CD4-positive, CD25-positive, alpha-beta regulatory T cell (primary cell): Measurements from ENCODE around the gene SLC9A9. TPM values are rescaled to one million over a fixed set of nuclear protein-coding genes. Genes with fewer than 3 reads are reported as not detected.
A peak's percentile ranks its signal among the peaks of the same experiment; 100 is the strongest.

ENCODE experiments used
- ATAC-seq, 2 donors: fragments of 150-1000 bp; cut with Tn5 transposase; one replicate each; pipeline ENCODE4 v1.10.0; 2021; ENCODE audit warnings: low read depth in 2 of 2, moderate number of reproducible peaks in 2 of 2, moderate library complexity in 1 of 2
- DNase-seq, 3 donors: peaks; one replicate each; pipeline versions ENCODE4 v3.0.0 to v3.0.0-alpha.2; 2012 to 2022; ENCODE audit warnings: mixed read lengths in 1 of 3
- H3K27ac ChIP-seq: one replicate; pipeline ENCODE4 v1.7.0; 2013; ENCODE audit warnings: mild to moderate bottlenecking, low read length; ENCODE audit not compliant: insufficient read depth, poor library complexity, severe bottlenecking
- H3K27me3 ChIP-seq: one replicate; pipeline ENCODE4 v1.7.0; 2013; ENCODE audit warnings: low read length; ENCODE audit not compliant: control insufficient read depth, insufficient read depth
- H3K36me3 ChIP-seq: one replicate; pipeline ENCODE4 v1.7.0; 2013; ENCODE audit warnings: mild to moderate bottlenecking, low read length, moderate library complexity; ENCODE audit not compliant: control insufficient read depth, insufficient read depth
- H3K4me1 ChIP-seq: 2 replicates; pipeline ENCODE4 v1.7.0; 2013; ENCODE audit warnings: mild to moderate bottlenecking, low read length; ENCODE audit not compliant: insufficient read depth, control insufficient read depth, poor library complexity, severe bottlenecking
- H3K4me3 ChIP-seq: one replicate; pipeline ENCODE4 v1.7.0; 2013; ENCODE audit warnings: low read depth, mild to moderate bottlenecking, low read length, moderate library complexity
- H3K9me3 ChIP-seq, 2 experiments: 1 replicate in 1 of 2; 2 replicates in 1 of 2; pipeline ENCODE4 v1.7.0; 2013; ENCODE audit warnings: low read length in 2 of 2, mild to moderate bottlenecking in 1 of 2, moderate library complexity in 1 of 2; ENCODE audit not compliant: control insufficient read depth in 2 of 2
- H3K27ac Mint-ChIP-seq, 3 donors: one replicate each; pipeline ENCODE4 v1.8.0; 2020 to 2022; ENCODE audit warnings: mild to moderate bottlenecking in 3 of 3, mixed read lengths in 3 of 3, moderate library complexity in 2 of 3
- H3K27me3 Mint-ChIP-seq: one replicate; pipeline ENCODE4 v1.8.0; 2022; ENCODE audit warnings: mild to moderate bottlenecking, mixed read lengths
- H3K36me3 Mint-ChIP-seq: one replicate; pipeline ENCODE4 v1.8.0; 2020; ENCODE audit warnings: mixed read lengths
- H3K4me1 Mint-ChIP-seq, 4 donors: one replicate each; pipeline ENCODE4 v1.8.0; 2020 to 2022; ENCODE audit warnings: mixed read lengths in 4 of 4, mild to moderate bottlenecking in 1 of 4
- H3K4me3 Mint-ChIP-seq, 4 donors: one replicate each; pipeline ENCODE4 v1.8.0; 2020 to 2022; ENCODE audit warnings: mild to moderate bottlenecking in 4 of 4, mixed read lengths in 4 of 4, moderate library complexity in 3 of 4
- H3K9me3 Mint-ChIP-seq, 7 donors: one replicate each; pipeline ENCODE4 v1.8.0; 2020 to 2022; ENCODE audit warnings: mixed read lengths in 7 of 7, mild to moderate bottlenecking in 3 of 7, moderate library complexity in 2 of 7
- polyA plus RNA-seq, 4 donors: library from polyadenylated mRNA; unstranded; fragments of 300-500 nt; fragmentation: Illumina TruSeq; gene quantifications; one replicate each; pipeline ENCODE4 v1.2.3, GENCODE V29; 2021
- total RNA-seq: library from RNA; stranded (reverse); gene quantifications from one replicate; pipeline ENCODE4 v1.2.3, GENCODE V29; 2022

The SLC9A9 gene
- total and polyA plus RNA-seq, 5 donors from 2014 or later = 31.7 to 49.3 (median 46.4) TPM

GRCh38 chr3:143242101-143242500 is 606.2 kb downstream of the SLC9A9 start:
- Histone ChIP-seq H3K36me3 (no peaks in the 10 kb centered on the region), H3K4me1 (no peaks in the 10 kb centered on the region), H3K4me3 (no peak overlapping the region), H3K9me3 (no peaks in the 10 kb centered on the region), H3K27me3 (no peaks in the 10 kb centered on the region), H3K27ac (no peak overlapping the region)
- H3K36me3 Mint-ChIP-seq = peaks cover 4% of the 10 kb centered on the region
- H3K27me3 Mint-ChIP-seq = no peaks in the 10 kb centered on the region
- no peak overlapping the region for H3K27ac Mint-ChIP-seq
- peaks cover 0 to 11% (median 3%) of the 10 kb centered on the region in 4 donors for H3K4me1 Mint-ChIP-seq
- no peak for DNase-seq
- H3K4me3 Mint-ChIP-seq = no peak overlapping the region
- ATAC-seq = no peak
- H3K9me3 Mint-ChIP-seq = peaks cover 0 to 2% (median 0%) of the 10 kb centered on the region in 7 donors

- Mint-ChIP-seq H3K9me3 (peaks cover 0 to 2% (median 0%) of the 10 kb centered on the region in 7 donors), H3K27me3 (no peaks in the 10 kb centered on the region), H3K36me3 (peaks cover 4% of the 10 kb centered on the region), H3K4me3 (no peak overlapping the region), H3K4me1 (peaks cover 0 to 14% (median 4%) of the 10 kb centered on the region in 4 donors), H3K27ac (peak overlapping the region in 1 of 3 donors; percentile 17)
- H3K4me1 ChIP-seq = no peaks in the 10 kb centered on the region
- no peaks in the 10 kb centered on the region for H3K27me3 ChIP-seq
- no peaks in the 10 kb centered on the region for H3K36me3 ChIP-seq
- no peak for DNase-seq
- H3K9me3 ChIP-seq = no peaks in the 10 kb centered on the region
- no peak for ATAC-seq
- H3K27ac ChIP-seq = no peak overlapping the region
- H3K4me3 ChIP-seq = no peak overlapping the region
Observed at GRCh38 chr3:143241481-143241951, 606.8 kb downstream of the SLC9A9 start.

DNA sequence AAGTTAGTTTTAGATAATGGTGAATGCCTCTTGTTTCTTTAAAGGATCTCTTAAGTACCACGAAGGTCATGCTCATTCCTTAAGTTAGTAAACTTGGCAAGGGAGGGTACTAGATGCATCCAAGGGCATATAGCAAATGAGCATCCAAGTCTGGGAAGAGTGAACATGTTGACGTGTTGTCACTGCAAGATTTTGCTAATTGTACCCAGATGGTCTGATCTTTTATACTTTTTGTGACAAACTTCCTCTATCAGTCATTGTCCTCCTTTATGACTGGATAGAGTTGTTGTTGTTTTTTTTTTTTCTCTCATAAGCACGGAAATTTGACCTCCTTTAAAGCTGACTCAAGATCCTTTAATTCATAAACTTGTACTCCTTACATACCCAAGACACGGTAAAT is 607.4 kb downstream of the SLC9A9 start:
- Histone ChIP-seq H3K4me1 (no peaks in the 10 kb centered on the region), H3K27ac (no peak overlapping the region), H3K36me3 (no peaks in the 10 kb centered on the region), H3K9me3 (no peaks in the 10 kb centered on the region), H3K27me3 (no peaks in the 10 kb centered on the region), H3K4me3 (no peak overlapping the region)
- no peak overlapping the region for H3K27ac Mint-ChIP-seq
- DNase-seq (no peak), ATAC-seq (no peak)
- peaks cover 0 to 2% (median 0%) of the 10 kb centered on the region in 7 donors for H3K9me3 Mint-ChIP-seq
- H3K27me3 Mint-ChIP-seq = no peaks in the 10 kb centered on the region
- H3K4me1 Mint-ChIP-seq = peaks cover 0 to 14% (median 4%) of the 10 kb centered on the region in 4 donors
- no peak overlapping the region for H3K4me3 Mint-ChIP-seq
- peaks cover 4% of the 10 kb centered on the region for H3K36me3 Mint-ChIP-seq

GRCh38 chr3:143239031-143239430 is 609.2 kb downstream of the SLC9A9 start:
- Mint-ChIP-seq H3K27ac (no peak overlapping the region), H3K4me1 (peaks cover 0 to 14% (median 4%) of the 10 kb centered on the region in 4 donors), H3K9me3 (peaks cover 0 to 2% (median 0%) of the 10 kb centered on the region in 7 donors), H3K27me3 (no peaks in the 10 kb centered on the region), H3K36me3 (peaks cover 4% of the 10 kb centered on the region), H3K4me3 (no peak overlapping the region)
- DNase-seq (no peak), ATAC-seq (no peak)
- Histone ChIP-seq H3K9me3 (no peaks in the 10 kb centered on the region), H3K4me1 (no peaks in the 10 kb centered on the region), H3K27me3 (no peaks in the 10 kb centered on the region), H3K27ac (no peak overlapping the region), H3K4me3 (no peak overlapping the region), H3K36me3 (no peaks in the 10 kb centered on the region)

DNA sequence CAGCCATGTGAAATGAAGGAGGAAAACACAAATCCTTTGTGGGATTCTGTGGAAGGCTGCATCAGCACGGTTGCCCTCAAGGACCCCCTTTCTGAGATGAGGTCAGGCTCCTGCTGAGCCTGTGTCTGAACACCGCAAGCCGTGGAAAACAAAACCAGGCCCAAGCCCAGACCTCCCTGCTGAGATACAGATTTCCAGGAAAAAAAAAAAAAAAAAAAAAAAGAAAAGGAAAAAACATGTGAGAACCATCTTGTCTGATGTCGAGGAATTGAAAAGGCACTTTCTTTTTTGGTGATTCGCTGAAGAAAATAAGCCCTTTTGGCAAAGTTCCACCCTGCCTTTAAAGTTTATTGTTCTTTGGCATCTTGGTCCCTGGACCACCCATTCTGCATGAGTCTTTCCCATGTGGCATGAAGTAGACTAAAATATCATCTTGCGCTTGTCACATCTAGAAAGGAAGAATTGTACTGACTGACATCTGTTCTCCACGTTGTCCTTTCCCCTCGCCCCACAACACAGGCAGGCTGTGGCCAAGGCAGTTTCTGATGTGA is 611.1 kb downstream of the SLC9A9 start:
- Mint-ChIP-seq H3K9me3 (peaks cover 0 to 4% (median 0%) of the 10 kb centered on the region in 7 donors), H3K27me3 (no peaks in the 10 kb centered on the region), H3K36me3 (peaks cover 4% of the 10 kb centered on the region), H3K27ac (peak overlapping the region in 1 of 3 donors; percentile 10), H3K4me1 (peaks cover 0 to 14% (median 4%) of the 10 kb centered on the region in 4 donors), H3K4me3 (peak overlapping the region in 1 of 4 donors; percentile 45)
- Histone ChIP-seq H3K9me3 (no peaks in the 10 kb centered on the region), H3K36me3 (no peaks in the 10 kb centered on the region), H3K27me3 (no peaks in the 10 kb centered on the region), H3K4me1 (no peaks in the 10 kb centered on the region), H3K4me3 (no peak overlapping the region), H3K27ac (no peak overlapping the region)
- DNase-seq = no peak
- no peak for ATAC-seq

DNA sequence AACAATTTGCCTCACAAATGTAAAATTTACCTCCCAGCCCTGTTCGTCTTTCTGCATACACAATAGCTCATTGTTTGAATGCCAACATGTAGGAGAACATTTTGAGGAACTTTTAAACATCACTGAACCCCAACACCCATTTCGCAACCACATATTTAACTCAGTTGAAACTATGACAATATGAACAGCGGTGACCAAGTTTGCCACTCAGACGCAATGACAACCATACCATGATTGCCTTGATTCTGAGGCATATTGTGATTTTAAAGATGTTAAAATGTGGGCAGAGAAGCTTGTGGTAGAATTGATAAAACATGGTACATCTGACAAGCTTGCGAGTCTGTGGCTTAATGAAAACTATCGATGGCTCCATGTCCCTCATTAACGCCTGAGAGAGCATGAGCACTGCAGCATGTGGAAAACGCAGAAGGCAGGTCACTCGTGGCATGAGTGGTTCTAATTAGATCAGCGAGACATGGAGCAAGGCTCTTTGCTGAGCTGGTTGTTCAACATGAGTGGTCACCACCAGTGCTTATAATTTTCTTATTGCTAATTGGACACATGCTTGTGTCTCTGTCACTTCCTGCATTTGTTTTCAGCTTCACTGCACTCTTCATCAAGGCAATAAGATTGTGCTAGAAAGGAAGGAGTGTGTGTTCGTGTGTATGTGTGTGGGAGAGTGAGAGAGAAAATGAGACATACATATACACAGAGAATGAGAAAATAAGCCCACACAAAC is 611.9 kb downstream of the SLC9A9 start:
- Mint-ChIP-seq H3K36me3 (peaks cover 4% of the 10 kb centered on the region), H3K27me3 (no peaks in the 10 kb centered on the region), H3K4me1 (peaks cover 0 to 14% (median 4%) of the 10 kb centered on the region in 4 donors), H3K4me3 (no peak overlapping the region), H3K9me3 (peaks cover 0 to 4% (median 0%) of the 10 kb centered on the region in 7 donors), H3K27ac (no peak overlapping the region)
- H3K27me3 ChIP-seq = no peaks in the 10 kb centered on the region
- DNase-seq (no peak), ATAC-seq (no peak)
- no peaks in the 10 kb centered on the region for H3K36me3 ChIP-seq
- no peaks in the 10 kb centered on the region for H3K4me1 ChIP-seq
- H3K4me3 ChIP-seq = no peak overlapping the region
- H3K27ac ChIP-seq = no peak overlapping the region
- no peaks in the 10 kb centered on the region for H3K9me3 ChIP-seq

DNA sequence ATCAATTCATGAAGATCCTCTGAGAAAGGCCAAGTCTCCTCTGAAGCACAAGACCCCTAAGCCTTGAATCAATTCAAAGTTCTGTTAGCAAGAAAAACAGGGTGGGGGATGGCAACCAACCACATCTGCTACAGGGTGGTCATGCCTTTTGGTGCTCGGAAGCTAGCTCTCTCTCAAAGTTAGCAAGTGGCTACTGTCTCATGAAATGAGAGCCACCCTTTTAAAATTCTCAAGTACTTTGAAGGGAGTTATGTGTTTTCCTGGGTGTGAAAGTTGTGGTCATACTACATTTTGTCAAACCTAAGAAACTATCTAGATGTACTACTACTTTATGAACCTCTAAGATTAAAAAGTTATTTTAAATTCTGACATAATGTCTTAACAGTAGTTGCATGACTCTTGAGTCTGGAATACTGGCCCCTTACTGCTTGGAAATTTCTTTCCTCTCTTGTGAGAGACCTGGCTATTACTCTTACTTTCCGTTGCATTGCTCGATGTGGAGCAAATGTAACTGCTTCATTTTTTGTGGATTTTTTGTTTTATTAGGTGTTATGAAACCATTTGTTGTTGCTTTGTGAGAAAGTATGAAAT is 612.6 kb downstream of the SLC9A9 start:
- ATAC-seq = no peak
- no peaks in the 10 kb centered on the region for H3K27me3 Mint-ChIP-seq
- Histone ChIP-seq H3K4me3 (no peak overlapping the region), H3K36me3 (no peaks in the 10 kb centered on the region), H3K27ac (no peak overlapping the region), H3K9me3 (no peaks in the 10 kb centered on the region), H3K27me3 (no peaks in the 10 kb centered on the region), H3K4me1 (no peaks in the 10 kb centered on the region)
- DNase-seq = no peak
- no peak overlapping the region for H3K4me3 Mint-ChIP-seq
- peaks cover 0 to 16% (median 3%) of the 10 kb centered on the region in 4 donors for H3K4me1 Mint-ChIP-seq
- peaks cover 4% of the 10 kb centered on the region for H3K36me3 Mint-ChIP-seq
- H3K9me3 Mint-ChIP-seq = peaks cover 0 to 4% (median 0%) of the 10 kb centered on the region in 7 donors
- H3K27ac Mint-ChIP-seq = no peak overlapping the region
